Left renal pelvis (tissue), 4 donors: ENCODE data around the gene SLC25A19. TPM values are rescaled to one million over a fixed set of nuclear protein-coding genes. Genes with fewer than 3 reads are reported as not detected.

ENCODE experiments used
- DNase-seq, 4 donors: peaks; one replicate each; pipeline ENCODE4 v3.0.0-alpha.2; 2013; ENCODE audit warnings: low read depth in 4 of 4, low spot score in 3 of 4
- polyA plus RNA-seq, 4 donors: library from polyadenylated mRNA; unstranded; fragments of 120-200 nt; gene quantifications; one replicate each; pipeline ENCODE4 v1.2.1, GENCODE V29; 2013; ENCODE audit not compliant: insufficient read length in 4 of 4

SLC25A19 gene
- polyA plus RNA-seq: 1 to 10 TPM; 6.5 to 8.5 (median 8.1) TPM

GRCh38 chr17:75289115-75289831 is at the start of gene SLC25A19:
TSS of gene SLC25A19 (minus strand) at chr17:75289433. CDS start at chr17:75286764, 2,669 bp downstream.
- DNase-seq: peak; percentile 91 to 96 (median 94)

- no peak for DNase-seq
Measured at GRCh38 chr17:75338335-75338734, 49.1 kb upstream of the SLC25A19 start.

- DNase-seq: no peak
Measured at GRCh38 chr17:75335315-75335714, 46.1 kb upstream of the SLC25A19 start.

GRCh38 chr17:75334723-75335122 is 45.5 kb upstream of the SLC25A19 start:
- DNase-seq: no peak

GRCh38 chr17:75331671-75332070 is 42.4 kb upstream of the SLC25A19 start:
- no peak for DNase-seq

GRCh38 chr17:75327757-75328156 is 38.5 kb upstream of the SLC25A19 start:
- DNase-seq: no peak

GRCh38 chr17:75326226-75326848 is 37.1 kb upstream of the SLC25A19 start:
- DNase-seq: no peak

- no peak for DNase-seq
Measured at GRCh38 chr17:75325827-75326225, 36.6 kb upstream of the SLC25A19 start.

GRCh38 chr17:75325348-75325747 is 36.1 kb upstream of the SLC25A19 start:
- no peak for DNase-seq

- no peak for DNase-seq
Measured at GRCh38 chr17:75321506-75321905, 32.3 kb upstream of the SLC25A19 start.

- DNase-seq: no peak
Measured at GRCh38 chr17:75319904-75320691, 30.9 kb upstream of the SLC25A19 start.

GRCh38 chr17:75318615-75319222 is 29.5 kb upstream of the SLC25A19 start:
- no peak for DNase-seq

GRCh38 chr17:75318211-75318610 is 29.0 kb upstream of the SLC25A19 start:
- no peak for DNase-seq

- DNase-seq: no peak
Measured at GRCh38 chr17:75317671-75318070, 28.4 kb upstream of the SLC25A19 start.

- DNase-seq: no peak
Measured at GRCh38 chr17:75316253-75316652, 27.0 kb upstream of the SLC25A19 start.

GRCh38 chr17:75315541-75316243 is 26.5 kb upstream of the SLC25A19 start:
- no peak for DNase-seq

- no peak for DNase-seq
Measured at GRCh38 chr17:75313941-75314551, 24.8 kb upstream of the SLC25A19 start.

GRCh38 chr17:75308732-75309629 is 19.7 kb upstream of the SLC25A19 start:
- DNase-seq: no peak
